NCI-H2196 treated with DMSO at 0.1 percent for 48 hours (cell line): ENCODE measurements around the gene RTN4R.

Source experiments
- DNase-seq: peaks from one replicate; lab custom pipeline; 2025; ENCODE audit not compliant: unreplicated experiment; lab: John Stamatoyannopoulos, UW

Gene RTN4R

GRCh38 chr22:20243537-20244249 is 24.4 kb downstream of the RTN4R start:
- DNase-seq = peak; percentile 66

- no peak for DNase-seq
Observed at GRCh38 chr22:20243176-20243536, 25.0 kb downstream of the RTN4R start.

- DNase-seq = no peak
Observed at GRCh38 chr22:20242393-20243175, 25.5 kb downstream of the RTN4R start.

GRCh38 chr22:20241579-20242392 is 26.3 kb downstream of the RTN4R start:
- DNase-seq = no peak

- DNase-seq = no peak
Observed at GRCh38 chr22:20240900-20241299, 27.2 kb downstream of the RTN4R start.

- no peak for DNase-seq
Observed at GRCh38 chr22:20240447-20240764, 27.7 kb downstream of the RTN4R start.

GRCh38 chr22:20239676-20240446 is 28.3 kb downstream of the RTN4R start:
- DNase-seq = no peak

- no peak for DNase-seq
Observed at GRCh38 chr22:20238901-20239675, 29.0 kb downstream of the RTN4R start.

GRCh38 chr22:20238536-20238900 is 29.6 kb downstream of the RTN4R start:
- no peak for DNase-seq

GRCh38 chr22:20237480-20238440 is 30.4 kb downstream of the RTN4R start:
- no peak for DNase-seq

- DNase-seq = no peak
Observed at GRCh38 chr22:20236052-20236717, 31.9 kb downstream of the RTN4R start.

- DNase-seq = no peak
Observed at GRCh38 chr22:20235389-20235991, 32.6 kb downstream of the RTN4R start.

GRCh38 chr22:20234760-20235388 is 33.2 kb downstream of the RTN4R start:
- no peak for DNase-seq

- no peak for DNase-seq
Observed at GRCh38 chr22:20234314-20234682, 33.8 kb downstream of the RTN4R start.

GRCh38 chr22:20233351-20234313 is 34.5 kb downstream of the RTN4R start:
- no peak for DNase-seq

GRCh38 chr22:20232781-20233180 is 35.3 kb downstream of the RTN4R start:
- no peak for DNase-seq

- DNase-seq = no peak
Observed at GRCh38 chr22:20232237-20232598, 35.9 kb downstream of the RTN4R start.
